Astrocyte (in vitro differentiated cells and primary cell): ENCODE data around the gene HECA. TPM values are rescaled to one million over a fixed set of nuclear protein-coding genes. Genes with fewer than 3 reads are reported as not detected.

Source experiments
- DNase-seq: peaks from one replicate; pipeline ENCODE4 v3.0.0-alpha.2; 2010; ENCODE audit warnings: low read depth
- FAIRE-seq: peaks from 2 replicates; lab custom pipeline; 2011; peaks lifted over from hg19 to GRCh38; lab: Jason Lieb, UNC
- H2AFZ ChIP-seq: 2 replicates; pipeline ENCODE4 v1.6.0; 2012; ENCODE audit warnings: low read depth, low read length, inconsistent platforms
- H3K27ac ChIP-seq: 2 replicates; pipeline ENCODE4 v1.5.1; 2011; ENCODE audit warnings: low read depth, low read length, inconsistent platforms
- H3K27me3 ChIP-seq: 2 replicates; pipeline ENCODE4 v1.6.0; 2011; ENCODE audit warnings: low read length, inconsistent platforms; ENCODE audit not compliant: insufficient read depth
- H3K36me3 ChIP-seq: 2 replicates; pipeline ENCODE4 v1.5.1; 2011; ENCODE audit warnings: low read length, inconsistent platforms; ENCODE audit not compliant: insufficient read depth
- H3K4me1 ChIP-seq: 2 replicates; pipeline ENCODE4 v1.5.1; 2011; ENCODE audit warnings: low read length, inconsistent platforms; ENCODE audit not compliant: insufficient read depth
- H3K4me2 ChIP-seq: 2 replicates; pipeline ENCODE4 v1.6.0; 2012; ENCODE audit warnings: low read length, inconsistent platforms
- H3K4me3 ChIP-seq: 2 replicates; pipeline ENCODE4 v1.5.1; 2011; ENCODE audit warnings: low read depth, mild to moderate bottlenecking, low read length, inconsistent platforms; ENCODE audit not compliant: insufficient read depth
- H3K79me2 ChIP-seq: 2 replicates; pipeline ENCODE4 v1.6.0; 2012; ENCODE audit warnings: mild to moderate bottlenecking, low read length, inconsistent platforms; ENCODE audit not compliant: insufficient read depth
- H3K9ac ChIP-seq: 2 replicates; pipeline ENCODE4 v1.6.0; 2012; ENCODE audit warnings: mild to moderate bottlenecking, low read length, inconsistent platforms
- H3K9me3 ChIP-seq: 2 replicates; pipeline ENCODE4 v1.5.1; 2012; ENCODE audit warnings: low read depth, mild to moderate bottlenecking, low read length, inconsistent platforms; ENCODE audit not compliant: insufficient read depth
- H4K20me1 ChIP-seq: 2 replicates; pipeline ENCODE4 v1.6.0; 2012; ENCODE audit warnings: low read length, inconsistent platforms; ENCODE audit not compliant: insufficient read depth
- H3K27ac Mint-ChIP-seq: one replicate; pipeline ENCODE4 v1.8.0; 2021; ENCODE audit warnings: mild to moderate bottlenecking, mixed read lengths; ENCODE audit not compliant: unreplicated experiment
- H3K27me3 Mint-ChIP-seq: one replicate; pipeline ENCODE4 v1.8.0; 2021; ENCODE audit warnings: low read depth, mixed read lengths; ENCODE audit not compliant: unreplicated experiment
- H3K36me3 Mint-ChIP-seq: one replicate; pipeline ENCODE4 v1.8.0; 2021; ENCODE audit warnings: low read depth, mixed read lengths; ENCODE audit not compliant: unreplicated experiment
- H3K4me1 Mint-ChIP-seq: one replicate; pipeline ENCODE4 v1.8.0; 2021; ENCODE audit warnings: low read depth, mixed read lengths; ENCODE audit not compliant: unreplicated experiment
- H3K4me3 Mint-ChIP-seq: one replicate; pipeline ENCODE4 v1.8.0; 2021; ENCODE audit warnings: mild to moderate bottlenecking, moderate library complexity, mixed read lengths; ENCODE audit not compliant: unreplicated experiment
- H3K9me3 Mint-ChIP-seq: one replicate; pipeline ENCODE4 v1.8.0; 2021; ENCODE audit warnings: mild to moderate bottlenecking, mixed read lengths; ENCODE audit not compliant: unreplicated experiment
- CTCF ChIP-seq: IDR thresholded peaks from 2 replicates; pipeline ENCODE4 v1.5.1; 2011; ENCODE audit warnings: low read depth, mild to moderate bottlenecking, inconsistent platforms, low read length, moderate library complexity; ENCODE audit not compliant: insufficient read depth
- EZH2 ChIP-seq: IDR thresholded peaks from 2 replicates; pipeline ENCODE4 v1.6.1; 2012; ENCODE audit warnings: mild to moderate bottlenecking, low read length, inconsistent platforms; ENCODE audit not compliant: insufficient read depth
- total RNA-seq: library from RNA; stranded (reverse); gene quantifications from 2 replicates; pipeline ENCODE4 v1.2.1, GENCODE V29; 2021

Gene HECA
- total RNA-seq, 1 donor from 2014 or later, result 11.1 TPM

- H2AFZ ChIP-seq, result no peak overlapping the region
- no peak overlapping the region for H3K4me2 ChIP-seq
- H3K27me3 ChIP-seq, result no peaks in the 10 kb centered on the region
- no peaks in the 10 kb centered on the region for H3K4me1 ChIP-seq
- H3K27ac ChIP-seq, result no peak overlapping the region
- H4K20me1 ChIP-seq, result no peaks in the 10 kb centered on the region
- H3K27me3 Mint-ChIP-seq, result no peaks in the 10 kb centered on the region
- DNase-seq (no peak), FAIRE-seq (no peak)
- H3K9me3 Mint-ChIP-seq, result no peaks in the 10 kb centered on the region
- no peak overlapping the region for H3K27ac Mint-ChIP-seq
- H3K4me1 Mint-ChIP-seq, result no peaks in the 10 kb centered on the region
- no peaks in the 10 kb centered on the region for H3K79me2 ChIP-seq
- no peaks in the 10 kb centered on the region for H3K36me3 ChIP-seq
- no peaks in the 10 kb centered on the region for H3K9me3 ChIP-seq
- no peak overlapping the region for H3K4me3 ChIP-seq
- no peak overlapping the region for H3K9ac ChIP-seq
- TF ChIP-seq CTCF (no peak), EZH2 (no peak)
- H3K4me3 Mint-ChIP-seq, result no peak overlapping the region
- H3K36me3 Mint-ChIP-seq, result no peaks in the 10 kb centered on the region
These were observed 49.6 kb downstream of the HECA start for GRCh38 chr6:139184459-139184858.

GRCh38 chr6:139186242-139186641 is 51.4 kb downstream of the HECA start:
- no peak for DNase-seq
- Mint-ChIP-seq H3K4me1 (no peaks in the 10 kb centered on the region), H3K27me3 (no peaks in the 10 kb centered on the region), H3K9me3 (no peaks in the 10 kb centered on the region), H3K36me3 (no peaks in the 10 kb centered on the region), H3K27ac (no peak overlapping the region), H3K4me3 (no peak overlapping the region)
- H3K9me3 ChIP-seq, result no peaks in the 10 kb centered on the region
- H3K4me2 ChIP-seq, result no peak overlapping the region
- no peak overlapping the region for H3K27ac ChIP-seq
- no peaks in the 10 kb centered on the region for H3K4me1 ChIP-seq
- H4K20me1 ChIP-seq, result no peaks in the 10 kb centered on the region
- H3K27me3 ChIP-seq, result no peaks in the 10 kb centered on the region
- H3K36me3 ChIP-seq, result no peaks in the 10 kb centered on the region
- FAIRE-seq, result no peak
- no peak overlapping the region for H2AFZ ChIP-seq
- no peak overlapping the region for H3K9ac ChIP-seq
- TF ChIP-seq EZH2 (no peak), CTCF (no peak)
- no peaks in the 10 kb centered on the region for H3K79me2 ChIP-seq
- no peak overlapping the region for H3K4me3 ChIP-seq

GRCh38 chr6:139186692-139187091 is 51.8 kb downstream of the HECA start:
- Histone ChIP-seq H3K9ac (no peak overlapping the region), H3K79me2 (no peaks in the 10 kb centered on the region), H3K9me3 (no peaks in the 10 kb centered on the region), H3K27me3 (no peaks in the 10 kb centered on the region), H2AFZ (no peak overlapping the region), H3K4me2 (no peak overlapping the region), H3K4me3 (no peak overlapping the region), H3K27ac (no peak overlapping the region), H3K36me3 (no peaks in the 10 kb centered on the region), H4K20me1 (no peaks in the 10 kb centered on the region), H3K4me1 (no peaks in the 10 kb centered on the region)
- FAIRE-seq (no peak), DNase-seq (no peak)
- no peaks in the 10 kb centered on the region for H3K4me1 Mint-ChIP-seq
- no peaks in the 10 kb centered on the region for H3K27me3 Mint-ChIP-seq
- TF ChIP-seq CTCF (no peak), EZH2 (no peak)
- no peaks in the 10 kb centered on the region for H3K36me3 Mint-ChIP-seq
- H3K9me3 Mint-ChIP-seq, result no peaks in the 10 kb centered on the region
- H3K27ac Mint-ChIP-seq, result no peak overlapping the region
- no peak overlapping the region for H3K4me3 Mint-ChIP-seq
